ENCODE data around the gene ZNF708. TPM values are rescaled to one million over a fixed set of nuclear protein-coding genes. Genes with fewer than 3 reads are reported as not detected.
"Not testable (repeated sequence)": the region's sequence is repeated elsewhere in the genome, so short reads cannot be mapped to it uniquely, and the experiment has no call there.

Gene ZNF708
- polyA plus RNA-seq, 2 of the 4 experiments (the other 2 are of a cell fraction) = 1.1 to 2.2 TPM

DNA sequence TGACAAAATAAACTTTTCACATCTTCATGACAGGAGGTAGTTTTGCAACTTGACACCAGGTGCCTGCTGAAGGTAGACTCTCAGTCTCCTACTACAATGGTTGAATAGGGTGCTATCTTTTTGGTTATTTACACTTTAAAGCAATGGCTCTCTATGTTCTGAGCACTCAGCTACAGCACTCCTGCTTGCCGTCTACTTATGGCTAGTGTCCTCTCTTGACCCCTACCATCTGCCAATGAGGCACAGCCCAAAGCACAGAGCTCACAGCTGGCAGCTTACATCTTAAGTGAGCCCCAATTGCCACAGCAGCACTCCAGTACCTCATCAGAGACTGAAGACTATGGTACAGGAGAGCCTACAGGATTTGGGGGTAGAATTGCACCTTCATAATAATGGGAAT, 11.4 kb downstream of the ZNF708 start:
- Histone ChIP-seq H3K4me2 (no peak overlapping the region), H3K4me1 (no peaks in the 10 kb centered on the region), H3K27ac (no peak overlapping the region), H3K9me3 (peaks cover 22% of the 10 kb centered on the region; the same call in 2 of the 3 replicates), H3K4me3 (no peak overlapping the region)
- CTCF ChIA-PET = no interaction called here
- DNase-seq (ENCODE audit: low read depth in 1 of 2, low spot score in 1 of 2) (no peak), ATAC-seq (no peak), FAIRE-seq (no peak)
- no peak for TF ChIP-seq JUNB (IDR thresholded peaks at IDR 0.05)
- no peak for TF ChIP-seq ZC3H11A (IDR thresholded peaks at IDR 0.05)
- TF ChIP-seq E2F6 (IDR thresholded peaks at IDR 0.05; ENCODE audit: borderline replicate concordance, low read depth) = no peak
- no peak for TF ChIP-seq BCL3 (IDR thresholded peaks at IDR 0.05)
- TF ChIP-seq RNF2 (IDR thresholded peaks at IDR 0.05; ENCODE audit: borderline replicate concordance, low read depth) = no peak
- no peak for TF ChIP-seq ZFP36 (IDR thresholded peaks at IDR 0.05; ENCODE audit: borderline replicate concordance, partially characterized antibody)
- no peak for TF ChIP-seq POLR2A (IDR thresholded peaks at IDR 0.05; ENCODE audit: low read length)
- TF ChIP-seq RFX5 (IDR thresholded peaks at IDR 0.05) = no peak
- TF ChIP-seq CEBPB (IDR thresholded peaks at IDR 0.05) = no peak
- TF ChIP-seq KDM1A (IDR thresholded peaks at IDR 0.05; ENCODE audit: low read depth) = no peak
- TF ChIP-seq, protein P1, sequence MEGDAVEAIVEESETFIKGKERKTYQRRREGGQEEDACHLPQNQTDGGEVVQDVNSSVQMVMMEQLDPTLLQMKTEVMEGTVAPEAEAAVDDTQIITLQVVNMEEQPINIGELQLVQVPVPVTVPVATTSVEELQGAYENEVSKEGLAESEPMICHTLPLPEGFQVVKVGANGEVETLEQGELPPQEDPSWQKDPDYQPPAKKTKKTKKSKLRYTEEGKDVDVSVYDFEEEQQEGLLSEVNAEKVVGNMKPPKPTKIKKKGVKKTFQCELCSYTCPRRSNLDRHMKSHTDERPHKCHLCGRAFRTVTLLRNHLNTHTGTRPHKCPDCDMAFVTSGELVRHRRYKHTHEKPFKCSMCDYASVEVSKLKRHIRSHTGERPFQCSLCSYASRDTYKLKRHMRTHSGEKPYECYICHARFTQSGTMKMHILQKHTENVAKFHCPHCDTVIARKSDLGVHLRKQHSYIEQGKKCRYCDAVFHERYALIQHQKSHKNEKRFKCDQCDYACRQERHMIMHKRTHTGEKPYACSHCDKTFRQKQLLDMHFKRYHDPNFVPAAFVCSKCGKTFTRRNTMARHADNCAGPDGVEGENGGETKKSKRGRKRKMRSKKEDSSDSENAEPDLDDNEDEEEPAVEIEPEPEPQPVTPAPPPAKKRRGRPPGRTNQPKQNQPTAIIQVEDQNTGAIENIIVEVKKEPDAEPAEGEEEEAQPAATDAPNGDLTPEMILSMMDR (IDR thresholded peaks at IDR 0.05) = no peak
- TF ChIP-seq FOXS1 (CRISPR knock-in tag; IDR thresholded peaks at IDR 0.05) = no peak
- no peak for TF ChIP-seq EHMT2 (IDR thresholded peaks at IDR 0.05; ENCODE audit: low read depth)
- no peak for TF ChIP-seq TFCP2L1 (CRISPR knock-in tag; IDR thresholded peaks at IDR 0.05)
- TF ChIP-seq, protein P2, sequence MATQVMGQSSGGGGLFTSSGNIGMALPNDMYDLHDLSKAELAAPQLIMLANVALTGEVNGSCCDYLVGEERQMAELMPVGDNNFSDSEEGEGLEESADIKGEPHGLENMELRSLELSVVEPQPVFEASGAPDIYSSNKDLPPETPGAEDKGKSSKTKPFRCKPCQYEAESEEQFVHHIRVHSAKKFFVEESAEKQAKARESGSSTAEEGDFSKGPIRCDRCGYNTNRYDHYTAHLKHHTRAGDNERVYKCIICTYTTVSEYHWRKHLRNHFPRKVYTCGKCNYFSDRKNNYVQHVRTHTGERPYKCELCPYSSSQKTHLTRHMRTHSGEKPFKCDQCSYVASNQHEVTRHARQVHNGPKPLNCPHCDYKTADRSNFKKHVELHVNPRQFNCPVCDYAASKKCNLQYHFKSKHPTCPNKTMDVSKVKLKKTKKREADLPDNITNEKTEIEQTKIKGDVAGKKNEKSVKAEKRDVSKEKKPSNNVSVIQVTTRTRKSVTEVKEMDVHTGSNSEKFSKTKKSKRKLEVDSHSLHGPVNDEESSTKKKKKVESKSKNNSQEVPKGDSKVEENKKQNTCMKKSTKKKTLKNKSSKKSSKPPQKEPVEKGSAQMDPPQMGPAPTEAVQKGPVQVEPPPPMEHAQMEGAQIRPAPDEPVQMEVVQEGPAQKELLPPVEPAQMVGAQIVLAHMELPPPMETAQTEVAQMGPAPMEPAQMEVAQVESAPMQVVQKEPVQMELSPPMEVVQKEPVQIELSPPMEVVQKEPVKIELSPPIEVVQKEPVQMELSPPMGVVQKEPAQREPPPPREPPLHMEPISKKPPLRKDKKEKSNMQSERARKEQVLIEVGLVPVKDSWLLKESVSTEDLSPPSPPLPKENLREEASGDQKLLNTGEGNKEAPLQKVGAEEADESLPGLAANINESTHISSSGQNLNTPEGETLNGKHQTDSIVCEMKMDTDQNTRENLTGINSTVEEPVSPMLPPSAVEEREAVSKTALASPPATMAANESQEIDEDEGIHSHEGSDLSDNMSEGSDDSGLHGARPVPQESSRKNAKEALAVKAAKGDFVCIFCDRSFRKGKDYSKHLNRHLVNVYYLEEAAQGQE (IDR thresholded peaks at IDR 0.05) = no peak
- no peak for TF ChIP-seq RCOR1 (IDR thresholded peaks at IDR 0.05; ENCODE audit: low read depth, low read length)
- no peak for TF ChIP-seq ESRRA (IDR thresholded peaks at IDR 0.05; ENCODE audit: borderline replicate concordance, low read length)
- WGBS (ENCODE audit: missing lambda C conversion rate) = 100% methylated on average over 1 of the region's 1 CpG
- POLR2A ChIA-PET = no interaction called here

DNA sequence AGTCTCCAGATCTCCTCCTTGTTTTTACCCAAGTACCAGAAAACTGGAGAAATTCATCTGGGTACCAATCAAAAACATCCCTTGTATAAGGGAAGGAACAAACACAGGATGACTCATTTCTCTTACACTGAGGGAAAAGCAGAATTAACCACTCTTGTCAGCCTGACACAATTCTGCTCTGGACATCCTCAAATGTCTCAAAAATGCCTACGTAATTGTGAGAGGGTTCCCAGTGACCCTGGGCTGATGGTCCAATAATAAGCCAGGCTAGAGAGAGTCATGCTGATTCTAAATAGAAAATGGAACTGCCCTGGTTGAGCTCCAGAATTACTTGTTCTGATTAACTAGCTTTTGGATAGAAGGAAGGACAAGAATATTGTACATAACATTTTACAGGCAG, 14.5 kb downstream of the ZNF708 start:
- H3K4me2 ChIP-seq = no peak overlapping the region
- ChIA-PET CTCF (no interaction called here), POLR2A (no interaction called here)
- peaks cover 31% of the 10 kb centered on the region; the same call in 2 of the 3 replicates for H3K9me3 ChIP-seq
- 89% methylated on average over 1 of the region's 1 CpG for WGBS (ENCODE audit: missing lambda C conversion rate)
- H3K27ac ChIP-seq = no peak overlapping the region
- no peak for FAIRE-seq
- H3K4me1 ChIP-seq = no peaks in the 10 kb centered on the region
- no peak for DNase-seq (ENCODE audit: low read depth in 1 of 2, low spot score in 1 of 2)
- ATAC-seq = no peak
- no peak for TF ChIP-seq ZC3H11A (IDR thresholded peaks at IDR 0.05)
- no peak for TF ChIP-seq POLR2A (IDR thresholded peaks at IDR 0.05; ENCODE audit: low read length)
- no peak for TF ChIP-seq CBX8 (IDR thresholded peaks at IDR 0.05)
- TF ChIP-seq SREBF2 (IDR thresholded peaks at IDR 0.05) = no peak
- no peak for TF ChIP-seq KDM5A (IDR thresholded peaks at IDR 0.05)
- no peak overlapping the region for H3K4me3 ChIP-seq

DNA sequence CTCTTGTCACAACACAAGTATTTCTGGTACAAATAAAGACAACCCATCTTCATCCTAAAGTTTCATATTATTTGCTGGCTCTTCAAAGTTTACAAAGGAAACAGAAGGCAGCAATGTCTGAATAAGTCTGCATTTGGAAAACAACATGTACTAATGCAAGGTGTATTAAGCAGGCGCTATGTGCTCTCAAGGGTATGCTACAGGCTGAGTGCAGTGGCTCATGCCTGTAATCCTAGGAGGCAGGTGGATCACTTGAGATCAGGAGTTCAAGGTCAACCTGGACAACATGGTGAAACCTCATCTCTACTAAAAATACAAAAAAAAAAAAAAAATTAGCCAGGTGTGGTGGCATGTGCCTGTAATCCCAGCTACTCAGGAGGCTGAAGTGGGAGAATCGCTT, 16.4 kb downstream of the ZNF708 start:
- H3K27ac ChIP-seq; CTCF ChIA-PET; H3K4me3 ChIP-seq; ATAC-seq; H3K4me2 ChIP-seq; FAIRE-seq; H3K4me1 ChIP-seq; DNase-seq (ENCODE audit: low read depth in 1 of 2, low spot score in 1 of 2): not testable (repeated sequence)
- H3K9me3 ChIP-seq = peaks cover 22% of the 10 kb centered on the region; the same call in 2 of the 3 replicates
- POLR2A ChIA-PET = interaction anchor here (1.1 kb wide), 1 partner anchor 16 kb away, joined by 7 read pairs; the partner anchor contains the start of gene ZNF708
- WGBS (ENCODE audit: missing lambda C conversion rate) = 77% methylated on average over 2 of the region's 2 CpGs

Data from A549 (cell line).